NCI-H2081 (cell line): ENCODE data around the gene ZNF837.
"Not testable (repeated sequence)": the region's sequence is repeated elsewhere in the genome, so short reads cannot be mapped to it uniquely, and the experiment has no call there.

Source experiments
- DNase-seq, 2 experiments: peaks; one replicate each; lab custom pipeline; 2025; lab: John Stamatoyannopoulos, UW

ZNF837 gene

GRCh38 chr19:58396691-58397532, 16.1 kb upstream of the ZNF837 start:
- no peak for DNase-seq

GRCh38 chr19:58395979-58396627, 15.3 kb upstream of the ZNF837 start:
- DNase-seq: no peak

GRCh38 chr19:58395220-58395978, 14.6 kb upstream of the ZNF837 start, which contains the start of gene RNF225:
Gene RNF225 (plus strand): TSS chr19:58395656. CDS start chr19:58396090, 434 bp downstream.
- DNase-seq: no peak

- no peak for DNase-seq
Measured at GRCh38 chr19:58394821-58395219, 14.0 kb upstream of the ZNF837 start.

- DNase-seq: no peak
Measured at GRCh38 chr19:58393725-58394033, 12.8 kb upstream of the ZNF837 start.

- DNase-seq: no peak
Measured at GRCh38 chr19:58392945-58393724, 12.3 kb upstream of the ZNF837 start.

- DNase-seq: no peak
Measured at GRCh38 chr19:58388175-58388526, 7.3 kb upstream of the ZNF837 start.

- no peak for DNase-seq
Measured at GRCh38 chr19:58387338-58388174, 6.7 kb upstream of the ZNF837 start.

GRCh38 chr19:58386576-58387337, 5.9 kb upstream of the ZNF837 start, which contains the start of gene RPS5:
Gene RPS5 (plus strand): TSS chr19:58387269. CDS start chr19:58388138, 869 bp downstream.
- peak; percentile 98 for DNase-seq

GRCh38 chr19:58385891-58386575, 5.2 kb upstream of the ZNF837 start:
- DNase-seq: no peak

GRCh38 chr19:58385313-58385890, 4.6 kb upstream of the ZNF837 start:
- DNase-seq: no peak

GRCh38 chr19:58382997-58383603, 2.3 kb upstream of the ZNF837 start:
- no peak for DNase-seq

GRCh38 chr19:58381460-58382212, 806 bp upstream of the ZNF837 start:
- DNase-seq: no peak

- DNase-seq: no peak
Measured at GRCh38 chr19:58380037-58380661, 681 bp downstream of the ZNF837 start.

GRCh38 chr19:58379246-58379645, 1.6 kb downstream of the ZNF837 start:
- no peak for DNase-seq

- not testable (repeated sequence) for DNase-seq
Measured at GRCh38 chr19:58376724-58377123, 4.1 kb downstream of the ZNF837 start.

GRCh38 chr19:58374200-58374599, 6.6 kb downstream of the ZNF837 start:
- DNase-seq: no peak
